ENCODE measurements around the gene RPN2.
"Not testable (repeated sequence)": the region's sequence is repeated elsewhere in the genome, so short reads cannot be mapped to it uniquely, and the experiment has no call there.

RPN2 gene

DNA sequence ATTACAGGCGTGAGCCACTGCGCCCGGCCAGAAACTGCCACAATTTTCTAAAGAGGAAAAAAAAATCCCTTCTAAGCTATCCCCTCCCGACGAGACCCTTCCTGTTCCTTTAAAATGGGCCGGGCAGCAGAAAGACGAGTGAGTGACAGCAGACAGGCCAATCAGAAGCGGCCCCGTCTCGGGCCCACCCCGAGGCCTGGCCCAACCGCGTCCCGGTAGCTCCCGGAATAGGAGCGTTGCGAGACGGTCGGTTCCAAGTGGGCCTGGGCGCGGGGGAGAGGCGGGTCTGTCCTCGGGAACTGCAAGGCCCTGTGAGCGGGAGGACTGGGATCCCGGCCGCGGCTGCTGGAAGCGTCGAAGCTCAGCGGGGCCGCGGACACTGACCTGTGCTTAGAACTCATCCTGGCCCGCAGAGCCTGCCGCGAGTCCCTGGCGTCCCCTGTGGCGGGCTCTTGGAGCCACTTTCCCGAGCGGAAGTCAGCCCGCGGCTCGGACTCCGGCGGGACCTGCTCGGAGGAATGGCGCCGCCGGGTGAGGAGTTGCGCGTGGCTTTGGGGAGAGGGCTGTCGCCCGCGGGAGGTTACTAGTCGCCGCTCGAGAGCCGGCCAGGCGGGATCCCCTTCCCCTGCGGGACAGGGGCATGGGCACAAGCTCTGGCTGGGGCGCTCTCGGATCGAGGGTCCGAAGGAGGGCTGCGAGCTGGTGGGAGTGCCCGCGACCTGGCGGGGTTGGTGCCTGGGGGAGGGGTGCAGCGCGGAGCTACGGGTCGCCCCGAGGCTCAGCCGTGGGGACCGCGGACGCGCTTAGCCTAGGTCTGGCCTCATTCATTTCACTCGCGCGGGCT, at the start of gene RPN2, which contains the start of gene MROH8:
Gene RPN2 (plus strand): TSS at position 492 of the 844 bp plus-strand sequence. CDS start 27 bp downstream, at position 519.
Gene MROH8 (minus strand): TSS at position 710 of the 844 bp plus-strand sequence.
- peak; percentile 88 to 91 for DNase-seq (ENCODE audit: low read depth in 2 of 2)

DNA sequence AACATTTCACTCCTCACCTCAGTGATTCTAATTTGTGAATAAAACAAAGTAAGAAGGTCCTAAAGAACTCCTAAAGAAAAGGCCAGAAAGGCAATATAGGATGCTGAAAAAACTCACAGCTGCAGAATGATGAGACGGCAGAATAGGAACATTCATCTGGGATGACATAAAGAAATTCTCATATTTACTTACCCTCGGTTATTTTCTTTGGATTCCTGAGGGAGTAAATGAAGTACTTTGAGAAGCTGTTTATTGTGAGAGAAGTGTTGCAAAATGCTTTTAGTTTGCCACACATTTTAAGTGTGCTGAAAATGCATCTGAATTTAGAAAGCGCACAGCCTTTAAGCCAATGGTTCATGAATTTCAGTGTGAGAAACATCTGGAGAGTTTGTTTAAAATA, 47.6 kb upstream of the RPN2 start:
- DNase-seq (ENCODE audit: low read depth in 2 of 2), result no peak

DNA sequence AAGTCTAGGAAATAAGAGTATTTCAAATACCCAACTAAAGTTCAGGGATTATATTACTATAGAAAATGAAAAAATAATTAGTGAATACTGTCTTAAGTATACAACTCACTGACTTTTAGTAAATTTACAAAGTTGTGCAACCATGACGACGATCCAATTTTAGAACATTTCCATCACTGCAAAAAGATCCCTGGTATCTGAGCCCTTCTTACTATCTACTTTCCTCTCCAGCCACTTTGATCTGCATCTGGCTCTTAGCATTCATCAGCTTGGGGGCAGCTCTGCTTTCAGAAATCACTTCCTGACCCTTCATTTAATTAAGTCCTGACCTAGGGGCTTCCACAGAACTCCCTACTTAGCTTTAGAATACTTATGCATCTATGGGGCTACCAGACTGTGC, 45.2 kb upstream of the RPN2 start:
- DNase-seq (ENCODE audit: low read depth in 2 of 2), result no peak

DNA sequence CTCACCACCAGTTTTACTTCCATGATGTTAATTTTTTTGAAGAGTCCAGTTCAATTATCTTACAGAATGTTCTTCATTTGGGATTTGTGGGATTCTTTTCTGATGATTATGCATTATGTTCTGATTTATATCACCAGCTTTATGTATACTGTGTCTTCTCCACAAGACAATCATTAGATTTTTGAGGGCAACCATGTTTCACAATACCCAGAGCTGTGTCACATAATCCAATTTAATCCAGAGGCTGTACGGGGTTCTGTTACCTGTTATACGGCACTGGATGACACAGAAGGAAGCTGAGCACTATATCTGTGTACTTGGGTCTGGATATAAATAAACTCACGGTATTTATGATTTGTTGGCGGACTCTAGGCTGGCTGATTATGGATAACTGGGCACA, 41.6 kb upstream of the RPN2 start:
- no peak for DNase-seq (ENCODE audit: low read depth in 2 of 2)

DNA sequence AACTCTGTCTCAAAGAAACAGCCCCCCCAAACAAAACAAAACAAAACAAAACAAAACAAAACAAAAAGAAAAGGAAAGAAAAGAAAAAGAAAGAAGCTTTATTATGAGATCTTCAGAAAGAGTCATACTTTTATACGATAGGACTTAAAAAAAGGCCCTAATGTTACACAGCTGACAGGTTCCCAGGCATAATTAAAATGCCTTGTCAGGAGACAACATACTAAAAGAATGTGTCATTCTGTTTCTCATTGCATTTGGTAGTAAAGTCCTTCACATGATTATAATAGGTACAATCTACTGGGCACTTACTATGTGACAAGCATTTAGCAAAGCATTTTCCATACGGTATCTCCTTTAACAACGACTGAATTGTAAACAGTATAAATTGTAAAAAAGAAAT, 36.4 kb upstream of the RPN2 start:
- no peak for DNase-seq (ENCODE audit: low read depth in 2 of 2)

DNA sequence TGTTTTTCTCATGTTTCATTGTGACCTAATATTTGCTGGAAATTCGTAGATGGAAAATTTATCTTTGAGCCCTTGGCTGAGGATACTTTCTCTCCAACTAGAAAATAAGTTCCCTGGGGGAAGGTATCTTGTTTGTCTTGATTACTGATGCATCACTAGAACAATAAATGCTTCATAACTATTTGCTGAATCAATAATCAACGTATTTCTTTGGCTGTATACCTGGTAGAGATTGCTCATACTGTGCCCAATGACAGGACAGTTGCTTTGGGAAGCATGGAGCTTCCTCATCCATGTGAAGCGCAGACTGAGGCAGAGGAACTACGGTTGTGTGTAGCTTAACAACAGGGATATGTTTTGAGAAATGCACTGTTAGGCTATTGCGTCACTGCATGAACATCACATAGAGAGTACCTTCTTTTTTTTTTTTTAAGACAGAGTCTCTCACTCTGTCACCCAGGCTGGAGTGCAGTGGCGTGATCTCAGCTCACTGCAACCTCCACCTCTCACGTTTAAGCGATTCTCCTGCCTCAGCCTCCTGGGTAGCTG, 34.2 kb upstream of the RPN2 start:
- DNase-seq (ENCODE audit: low read depth in 2 of 2), result no peak

DNA sequence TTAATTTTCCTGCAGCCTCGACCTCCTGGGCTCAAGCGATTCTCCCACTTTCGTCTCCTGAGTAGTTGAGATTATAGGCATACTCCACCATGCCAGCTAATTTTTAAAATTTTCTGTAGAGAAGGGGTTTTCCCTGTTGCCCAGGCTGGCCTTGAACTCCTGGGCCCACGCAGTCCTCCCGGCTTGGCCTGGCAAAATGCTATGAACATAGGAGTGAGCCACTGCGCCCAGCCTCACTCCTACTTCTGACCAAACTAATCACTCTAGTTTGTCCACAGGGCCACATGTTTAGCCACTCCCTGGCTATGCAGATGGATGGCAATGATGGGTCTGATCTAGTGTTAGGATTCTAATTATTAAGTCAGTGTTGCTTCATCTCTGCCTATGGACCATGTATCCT, 31.9 kb upstream of the RPN2 start:
- DNase-seq (ENCODE audit: low read depth in 2 of 2), result no peak

DNA sequence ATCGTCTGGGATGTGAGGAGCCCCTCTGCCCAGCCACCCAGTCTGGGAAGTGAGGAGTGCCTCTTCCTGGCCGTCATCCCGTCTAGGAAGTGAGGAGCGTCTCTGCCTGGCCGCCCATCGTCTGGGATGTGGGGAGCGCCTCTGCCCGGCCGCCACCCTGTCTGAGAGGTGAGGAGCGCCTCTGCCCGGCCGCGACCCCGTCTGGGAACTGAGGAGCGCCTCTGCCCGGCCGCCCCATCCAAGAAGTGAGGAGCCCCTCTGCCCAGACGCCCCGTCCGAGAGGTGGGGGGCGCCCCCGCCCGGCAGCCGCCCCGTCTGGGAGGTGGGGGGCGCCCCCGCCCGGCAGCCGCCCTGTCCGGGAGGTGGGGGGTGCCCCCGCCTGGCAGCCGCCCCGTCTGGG, 28.3 kb upstream of the RPN2 start:
- not testable (repeated sequence) for DNase-seq (ENCODE audit: low read depth in 2 of 2)

DNA sequence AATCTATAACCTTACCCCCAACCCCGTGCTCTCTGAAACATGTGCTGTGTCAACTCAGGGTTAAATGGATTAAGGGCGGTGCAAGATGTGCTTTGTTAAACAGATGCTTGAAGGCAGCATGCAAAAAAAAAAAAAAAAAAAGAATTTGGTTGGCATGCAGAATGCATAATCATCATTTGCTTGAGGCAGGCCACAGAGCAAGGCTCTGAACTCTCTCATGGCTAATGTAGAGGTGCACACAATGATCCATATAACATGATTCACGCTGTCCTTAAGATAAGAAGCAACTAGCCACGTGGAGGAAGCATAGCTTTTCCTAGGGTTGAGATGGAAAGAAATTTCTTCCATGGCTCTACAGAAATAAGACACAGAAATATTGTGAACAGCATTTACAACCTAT, 27.6 kb upstream of the RPN2 start:
- no peak for DNase-seq (ENCODE audit: low read depth in 2 of 2)

DNA sequence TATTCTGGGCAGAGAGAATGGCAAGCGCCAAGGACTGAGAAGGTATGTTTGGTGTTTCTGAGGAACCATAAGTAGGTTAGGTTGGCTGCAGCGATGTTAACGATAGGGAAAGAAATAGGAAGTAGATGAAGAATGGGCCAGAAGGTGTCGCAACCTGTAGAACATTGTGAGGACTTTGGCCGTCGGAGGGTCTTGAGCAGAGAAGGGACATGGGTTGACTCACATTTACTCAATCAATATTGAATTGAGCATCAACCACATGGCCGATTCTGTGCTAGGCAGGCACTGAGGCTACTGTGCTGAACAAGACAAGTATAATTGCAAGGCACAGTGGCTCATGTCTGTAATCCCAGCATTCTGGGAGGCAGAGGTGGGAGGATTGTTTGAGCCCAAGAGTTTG, 26.8 kb upstream of the RPN2 start:
- DNase-seq (ENCODE audit: low read depth in 2 of 2), result no peak

DNA sequence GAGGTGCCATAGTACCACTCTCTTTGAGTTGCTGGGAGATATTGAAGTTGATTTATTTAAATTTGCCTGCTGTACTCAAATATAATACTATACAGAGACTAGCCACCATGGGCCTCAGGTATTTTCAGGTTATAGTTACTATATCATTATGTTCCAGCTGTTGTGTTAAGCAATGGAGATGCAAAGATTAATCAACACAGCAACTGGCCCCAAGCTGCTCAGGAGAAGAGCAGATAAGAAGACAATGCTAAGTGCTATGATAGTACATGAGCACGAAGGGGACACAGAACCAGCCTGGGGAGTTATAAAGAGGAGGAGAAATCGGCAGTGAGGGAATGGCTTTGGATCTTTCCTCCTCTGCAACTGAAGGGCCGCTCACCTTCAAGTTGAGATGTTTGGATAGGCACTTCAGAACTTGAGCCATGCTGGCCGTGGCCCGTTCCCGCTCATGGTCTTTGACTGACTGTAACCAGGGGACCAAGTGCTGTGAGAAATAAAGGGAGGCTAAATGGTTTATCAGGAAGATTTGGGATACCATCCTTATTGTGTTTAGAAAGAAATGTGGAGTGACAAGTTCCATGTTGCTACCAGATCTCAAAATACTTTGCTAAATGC, 24.3 kb upstream of the RPN2 start:
- DNase-seq (ENCODE audit: low read depth in 2 of 2), result no peak

DNA sequence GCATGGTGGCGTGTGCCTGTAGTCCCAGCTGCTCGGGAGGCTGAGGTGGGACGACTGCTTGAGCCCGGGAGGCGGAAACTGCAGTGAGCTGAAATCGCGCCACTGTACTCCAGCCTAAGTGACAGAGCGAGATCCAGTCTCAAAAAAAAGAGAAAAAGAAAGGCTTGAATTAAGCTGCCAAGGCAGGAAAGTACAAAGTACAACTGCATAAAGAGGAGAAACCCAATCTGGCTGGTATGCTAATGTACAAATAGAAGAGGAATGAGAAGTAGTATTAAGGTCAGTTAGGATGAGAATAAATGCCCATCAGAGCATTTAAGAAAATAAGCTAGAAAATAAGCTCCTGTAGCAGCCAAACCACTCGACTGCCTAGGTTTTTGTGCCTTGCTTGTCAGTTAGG, 23.1 kb upstream of the RPN2 start:
- DNase-seq (ENCODE audit: low read depth in 2 of 2), result no peak

DNA sequence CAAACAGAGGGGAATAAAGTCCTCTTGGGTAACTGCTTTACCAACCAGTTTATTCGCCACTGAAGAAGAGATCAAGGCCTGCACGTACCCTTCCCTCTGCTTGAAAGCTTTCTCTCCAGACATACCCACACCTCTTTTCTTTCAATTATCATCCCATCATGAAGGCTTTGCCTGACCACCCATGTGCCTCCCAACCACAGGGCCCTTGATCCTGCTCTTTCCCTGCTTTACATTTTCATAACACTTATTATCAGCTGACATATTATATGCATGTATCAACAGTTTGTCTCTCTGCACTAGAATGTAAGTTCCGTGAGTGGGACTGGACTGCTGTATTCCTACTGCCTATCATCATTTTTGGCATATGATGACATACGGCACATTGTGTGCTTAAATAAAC, 20.9 kb upstream of the RPN2 start:
- no peak for DNase-seq (ENCODE audit: low read depth in 2 of 2)

DNA sequence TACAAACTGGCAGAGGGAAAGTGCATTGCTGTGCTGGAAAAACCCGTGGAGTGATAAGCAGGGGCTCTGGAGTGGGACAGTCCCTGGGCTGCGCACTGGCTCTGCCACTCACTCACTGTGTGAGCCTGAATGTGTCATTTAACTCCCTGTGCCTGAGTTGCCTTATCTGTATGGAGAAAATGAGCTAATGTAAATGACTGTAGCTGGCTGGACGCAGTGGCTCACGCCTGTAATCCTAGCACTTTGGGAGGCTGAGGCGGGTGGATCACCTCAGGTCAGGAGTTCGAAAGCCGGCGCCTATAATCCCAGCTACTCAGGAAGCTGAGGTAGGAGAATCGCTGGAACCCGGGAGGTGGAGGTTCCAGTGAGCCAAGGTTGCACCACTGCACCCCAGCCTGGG, 18.4 kb upstream of the RPN2 start:
- no peak for DNase-seq (ENCODE audit: low read depth in 2 of 2)

DNA sequence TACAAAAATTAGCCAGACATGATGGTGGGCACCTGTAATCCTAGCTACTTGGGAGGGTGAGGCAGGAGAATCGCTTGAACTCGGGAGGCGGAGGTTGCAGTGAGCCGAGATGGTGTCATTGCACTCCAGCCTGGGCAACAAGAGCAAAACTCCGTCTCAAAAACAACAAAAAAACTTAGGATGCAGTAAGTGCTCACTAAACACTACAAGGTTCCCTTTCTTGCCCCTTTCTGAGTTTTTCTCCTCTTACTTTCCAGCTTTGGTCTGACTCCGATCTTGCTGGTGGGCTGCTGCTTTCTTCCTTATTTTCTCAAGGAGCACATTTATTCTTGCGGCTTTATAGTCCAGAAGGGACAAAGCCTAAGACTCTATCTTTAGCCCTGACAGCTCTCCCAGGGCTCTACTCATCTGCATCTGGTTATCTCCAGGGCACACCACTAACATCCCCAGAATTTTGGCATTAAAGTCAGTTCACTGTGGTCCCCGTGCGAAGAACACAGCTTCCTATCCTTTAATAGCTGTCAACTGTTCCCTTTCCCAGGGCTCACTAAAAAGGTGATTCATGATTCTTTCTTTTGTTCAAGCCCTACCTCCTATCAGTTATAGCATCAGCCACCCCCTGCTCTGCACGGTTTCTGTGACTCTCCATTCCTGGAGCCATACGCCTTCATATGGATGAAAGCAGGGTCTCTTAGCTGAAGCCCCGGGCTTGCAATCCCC, 17.1 kb upstream of the RPN2 start:
- DNase-seq (ENCODE audit: low read depth in 2 of 2), result no peak

DNA sequence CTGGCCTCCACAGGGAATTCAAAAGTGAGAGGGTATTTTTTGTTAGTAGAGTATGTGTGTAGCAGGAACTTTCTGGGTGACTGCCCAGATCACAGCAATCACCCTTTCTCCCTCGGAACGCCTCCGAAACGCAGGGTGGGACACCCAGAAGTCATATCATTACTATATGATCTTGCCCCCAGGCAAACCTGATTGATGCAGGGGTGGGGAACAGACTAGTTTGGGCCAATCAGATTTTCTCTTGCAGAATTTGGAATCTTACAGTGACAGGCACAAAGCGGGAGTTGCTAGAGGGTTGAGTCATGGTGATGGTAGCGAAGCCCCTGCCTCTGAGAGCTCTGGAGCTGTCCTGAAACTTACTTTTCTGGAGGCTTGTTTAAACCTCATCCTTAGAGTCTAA, 16.5 kb upstream of the RPN2 start:
- no peak for DNase-seq (ENCODE audit: low read depth in 2 of 2)

DNA sequence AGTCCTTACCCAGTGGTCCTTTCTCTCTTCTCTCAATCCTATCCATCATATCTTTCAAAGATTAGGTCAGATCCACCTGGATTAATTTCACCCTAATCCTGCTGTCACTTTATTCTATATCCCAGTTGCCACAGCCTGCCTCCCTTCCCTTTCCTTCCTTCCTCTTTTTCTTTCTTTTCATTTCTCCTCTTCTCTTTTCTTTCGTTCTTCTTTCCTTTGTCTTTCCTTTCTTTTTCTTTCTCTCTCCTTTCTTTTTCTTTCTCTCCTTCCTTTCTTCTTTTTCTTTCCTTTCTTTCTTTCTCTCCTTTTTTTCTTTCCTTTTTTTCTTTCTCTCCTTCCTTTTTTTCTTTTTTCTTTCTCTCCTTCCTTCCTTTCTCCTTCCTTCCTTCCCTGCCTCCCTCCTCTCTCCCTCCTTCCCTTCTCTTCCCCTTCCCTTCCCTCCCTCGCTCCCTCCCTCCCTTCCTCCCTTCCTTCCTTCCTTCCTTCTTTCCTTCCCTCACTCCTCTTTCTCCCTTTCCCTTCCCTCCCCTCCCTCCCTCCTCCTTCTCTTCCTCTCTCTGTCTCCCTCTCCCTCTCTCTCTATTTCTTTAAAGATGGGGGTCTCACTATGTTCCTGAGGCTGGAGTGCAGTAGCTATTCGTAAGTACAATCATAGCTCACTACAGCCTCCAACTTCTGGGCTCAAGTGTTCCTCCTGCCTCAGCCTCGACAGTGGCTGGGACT, 15.1 kb upstream of the RPN2 start:
- DNase-seq (ENCODE audit: low read depth in 2 of 2), result no peak

DNA sequence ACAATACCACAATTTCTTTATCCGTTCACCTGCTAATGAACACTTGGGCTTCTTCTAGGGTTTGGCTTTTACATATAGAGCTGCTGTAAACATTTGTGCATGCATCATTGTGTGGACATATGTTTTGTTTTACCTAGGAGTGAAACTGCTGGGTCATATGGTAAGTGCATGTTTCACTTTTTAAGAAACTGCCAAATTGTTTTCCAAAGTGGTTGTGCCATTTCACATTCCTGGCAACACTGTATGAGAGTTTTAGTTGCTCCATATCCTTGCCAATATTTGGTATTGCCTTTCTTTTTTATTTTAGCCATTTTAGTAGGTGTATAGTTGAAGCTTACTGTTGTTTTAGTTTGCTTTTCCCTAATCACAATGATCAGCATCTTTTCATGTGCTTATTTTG, 14.1 kb upstream of the RPN2 start:
- no peak for DNase-seq (ENCODE audit: low read depth in 2 of 2)

DNA sequence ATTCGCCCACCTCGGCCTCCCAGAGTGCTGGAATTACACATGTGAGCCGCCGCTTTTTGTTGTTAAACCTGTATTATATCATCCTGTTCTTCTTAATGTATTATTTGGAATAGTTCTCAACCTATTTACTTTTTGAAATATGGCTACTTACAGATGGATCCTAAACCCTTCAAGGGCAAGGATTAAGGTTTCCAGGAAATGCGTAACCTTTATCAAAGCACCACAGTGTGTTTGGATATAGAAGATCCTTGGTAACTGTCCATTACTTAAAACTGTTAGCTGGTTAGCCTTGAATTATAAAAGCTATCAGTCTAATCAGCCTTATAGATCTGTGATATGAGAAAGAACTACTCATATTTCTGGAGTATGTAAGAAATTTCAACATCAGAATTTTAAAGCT, 12.3 kb upstream of the RPN2 start:
- no peak for DNase-seq (ENCODE audit: low read depth in 2 of 2)

DNA sequence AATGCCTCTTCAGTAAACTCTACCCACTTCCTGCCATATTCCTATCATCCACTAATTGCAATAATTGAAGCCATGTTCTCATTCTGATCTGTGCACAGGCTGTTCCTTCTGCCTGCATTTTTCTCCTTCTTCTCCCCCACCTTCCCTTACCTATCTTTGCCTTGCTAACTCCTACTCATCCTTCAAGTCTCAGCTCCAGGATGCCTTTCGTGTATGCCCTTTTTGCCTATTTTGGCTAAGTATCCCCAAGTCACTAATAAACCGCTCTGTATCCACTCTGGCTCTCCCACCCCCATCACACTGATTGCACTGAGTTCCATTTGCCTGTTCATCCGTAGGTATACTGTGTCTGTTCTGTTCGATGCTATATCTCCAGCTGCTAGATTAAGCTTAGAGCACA, 6.3 kb upstream of the RPN2 start:
- no peak for DNase-seq (ENCODE audit: low read depth in 2 of 2)

DNA sequence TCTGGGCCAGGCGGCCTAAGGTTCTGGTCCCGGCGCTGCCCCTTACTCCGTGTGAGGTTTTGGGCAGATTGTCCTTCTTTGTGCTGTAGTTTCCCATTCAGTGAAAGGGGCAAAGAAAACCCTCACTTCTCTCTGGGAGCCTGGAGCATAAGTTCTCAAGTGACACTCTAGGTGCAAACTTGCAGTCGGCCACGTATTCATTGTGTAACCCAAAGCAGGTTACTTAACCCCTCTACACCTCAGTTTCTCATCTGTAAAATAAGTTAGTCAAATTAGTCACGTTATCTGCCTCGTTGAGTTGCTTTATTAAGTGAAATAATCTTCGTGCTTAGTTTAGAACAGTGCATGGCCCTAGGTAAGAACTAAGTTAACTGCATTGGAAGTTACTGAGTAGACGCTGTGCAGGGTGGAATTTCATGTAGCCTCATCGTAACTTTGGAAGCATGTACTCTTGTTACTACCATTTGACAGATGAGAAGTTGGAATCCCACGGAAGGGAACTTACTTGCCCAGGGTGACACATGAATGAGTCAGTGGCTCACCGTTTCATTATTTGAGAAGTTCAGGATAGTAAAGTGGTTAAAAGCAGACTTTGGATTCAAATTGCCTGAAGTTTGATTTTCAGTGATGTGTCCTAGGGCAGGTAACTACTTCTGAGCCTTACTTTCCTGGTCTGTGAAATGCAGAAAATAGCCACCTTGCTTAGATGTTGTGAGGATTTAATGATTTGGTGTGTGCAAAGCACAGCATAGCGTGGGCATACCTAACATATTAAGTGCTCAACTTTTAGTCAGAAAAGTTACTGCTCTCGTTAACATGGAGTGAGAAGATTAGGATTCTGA, 774 bp downstream of the RPN2 start:
- DNase-seq (ENCODE audit: low read depth in 2 of 2), result no peak

All from stimulated activated CD4-positive, alpha-beta T cell treated with anti-CD3 and anti-CD28 coated beads, Interleukin-1b, Interleukin-23, amount 100 ng/mL, for 4 hours (primary cell).